HEK293 (cell line): ENCODE data around the gene LMOD1.

Experiments used
- BCL11A ChIP-seq: fragments of 450-650 bp; formaldehyde crosslinking; IDR thresholded peaks from 2 replicates; pipeline ENCODE4 v1.5.1; 2016; ENCODE audit warnings: low read depth, missing biosample characterization, missing genetic modification characterization
- CTCF ChIP-seq: fragments of 450-650 bp; formaldehyde crosslinking; IDR thresholded peaks from 2 replicates; pipeline ENCODE4 v1.5.1; 2016; ENCODE audit warnings: missing biosample characterization, missing genetic modification characterization
- GLIS1 ChIP-seq: fragments of 450-650 bp; formaldehyde crosslinking; IDR thresholded peaks from 2 replicates; pipeline ENCODE4 v1.5.1; 2016; ENCODE audit warnings: missing biosample characterization, missing genetic modification characterization
- GLIS2 ChIP-seq: fragments of 450-650 bp; formaldehyde crosslinking; IDR thresholded peaks from 2 replicates; pipeline ENCODE4 v1.5.1; 2016; ENCODE audit warnings: missing biosample characterization, missing genetic modification characterization
- HIC1 ChIP-seq: fragments of 450-650 bp; formaldehyde crosslinking; IDR thresholded peaks from 2 replicates; pipeline ENCODE4 v1.5.1; 2016; ENCODE audit warnings: missing biosample characterization, missing genetic modification characterization
- KLF9 ChIP-seq: fragments of 450-650 bp; formaldehyde crosslinking; IDR thresholded peaks from 2 replicates; pipeline ENCODE4 v1.5.1; 2016; ENCODE audit warnings: missing biosample characterization, missing genetic modification characterization, low read depth
- PATZ1 ChIP-seq: fragments of 450-650 bp; formaldehyde crosslinking; IDR thresholded peaks from 2 replicates; pipeline ENCODE4 v1.5.1; 2016; ENCODE audit warnings: missing biosample characterization, missing genetic modification characterization
- PRDM10 ChIP-seq: fragments of 450-650 bp; formaldehyde crosslinking; IDR thresholded peaks from 2 replicates; pipeline ENCODE4 v1.5.1; 2016; ENCODE audit warnings: missing biosample characterization, missing genetic modification characterization
- RBAK ChIP-seq: fragments of 450-650 bp; formaldehyde crosslinking; IDR thresholded peaks from 2 replicates; pipeline ENCODE4 v1.5.1; 2016; ENCODE audit warnings: missing biosample characterization, missing genetic modification characterization
- SP2 ChIP-seq: fragments of 450-650 bp; formaldehyde crosslinking; IDR thresholded peaks from 2 replicates; pipeline ENCODE4 v1.5.1; 2016; ENCODE audit warnings: missing biosample characterization, missing genetic modification characterization
- TSHZ1 ChIP-seq: fragments of 450-650 bp; formaldehyde crosslinking; IDR thresholded peaks from 2 replicates; pipeline ENCODE4 v1.5.1; 2016; ENCODE audit warnings: missing biosample characterization, missing genetic modification characterization, borderline replicate concordance
- ZFHX2 ChIP-seq: fragments of 450-650 bp; formaldehyde crosslinking; conservative IDR thresholded peaks from 2 replicates; pipeline ENCODE4 v1.5.1; 2016; ENCODE audit warnings: missing biosample characterization, missing genetic modification characterization
- ZNF155 ChIP-seq: fragments of 450-650 bp; formaldehyde crosslinking; IDR thresholded peaks from 2 replicates; pipeline ENCODE4 v1.5.1; 2016; ENCODE audit warnings: missing biosample characterization, missing genetic modification characterization
- ZNF362 ChIP-seq: fragments of 450-650 bp; formaldehyde crosslinking; IDR thresholded peaks from 2 replicates; pipeline ENCODE4 v1.5.1; 2016; ENCODE audit warnings: missing biosample characterization, missing genetic modification characterization
- ZNF37A ChIP-seq: fragments of 450-650 bp; IDR thresholded peaks from 2 replicates; pipeline ENCODE4 v1.5.1; 2018; ENCODE audit warnings: missing biosample characterization, missing genetic modification characterization
- ZNF416 ChIP-seq: fragments of 450-650 bp; formaldehyde crosslinking; IDR thresholded peaks from 2 replicates; pipeline ENCODE4 v1.5.1; 2016; ENCODE audit warnings: missing biosample characterization, missing genetic modification characterization
- ZNF449 ChIP-seq: fragments of 450-650 bp; formaldehyde crosslinking; IDR thresholded peaks from 2 replicates; pipeline ENCODE4 v1.5.1; 2017; ENCODE audit warnings: missing biosample characterization, mild to moderate bottlenecking, missing genetic modification characterization, moderate library complexity
- ZNF521 ChIP-seq: fragments of 450-650 bp; formaldehyde crosslinking; IDR thresholded peaks from 2 replicates; pipeline ENCODE4 v1.5.1; 2017; ENCODE audit warnings: missing biosample characterization, mild to moderate bottlenecking, missing genetic modification characterization
- ZNF555 ChIP-seq: fragments of 450-650 bp; formaldehyde crosslinking; conservative IDR thresholded peaks from 2 replicates; pipeline ENCODE4 v1.5.1; 2017; ENCODE audit warnings: missing biosample characterization, mild to moderate bottlenecking, missing genetic modification characterization, inconsistent platforms
- ZNF701 ChIP-seq: fragments of 450-650 bp; formaldehyde crosslinking; IDR thresholded peaks from 2 replicates; pipeline ENCODE4 v1.5.1; 2016; ENCODE audit warnings: missing biosample characterization, missing genetic modification characterization
- ZNF843 ChIP-seq: fragments of 450-650 bp; formaldehyde crosslinking; IDR thresholded peaks from 2 replicates; pipeline ENCODE4 v1.5.1; 2016; ENCODE audit warnings: missing biosample characterization, missing genetic modification characterization
- ZSCAN30 ChIP-seq: fragments of 450-650 bp; IDR thresholded peaks from 2 replicates; pipeline ENCODE4 v1.5.1; 2018; ENCODE audit warnings: missing biosample characterization, mild to moderate bottlenecking, missing genetic modification characterization, moderate library complexity

LMOD1 gene

GRCh38 chr1:201888282-201889089 is 57.9 kb downstream of the LMOD1 start, which contains the start of gene SHISA4 (continued):
- TF ChIP-seq TSHZ1 (tag by site-specific recombination) (no peak), KLF9 (tag by site-specific recombination) (0 out of 2 replicates have a peak, but pooled peaks have one; percentile 40), ZNF155 (no peak), PRDM10 (tag by site-specific recombination) (peak; percentile 78), RBAK (tag by site-specific recombination) (no peak), GLIS2 (tag by site-specific recombination) (peak; percentile 67), ZNF843 (tag by site-specific recombination) (no peak), ZNF701 (tag by site-specific recombination) (no peak), GLIS1 (tag by site-specific recombination) (0 out of 2 replicates have a peak, but pooled peaks have one; percentile 11), BCL11A (no peak), ZNF362 (tag by site-specific recombination) (no peak), ZNF416 (tag by site-specific recombination) (no peak), ZNF449 (tag by site-specific recombination) (peak; percentile 87), ZFHX2 (peak; percentile 96), CTCF (tag by site-specific recombination) (no peak), ZNF521 (no peak), HIC1 (tag by site-specific recombination) (peak; percentile 91), PATZ1 (tag by site-specific recombination) (0 out of 2 replicates have a peak, but pooled peaks have one; percentile 10), ZNF37A (tag by site-specific recombination) (no peak), ZSCAN30 (tag by site-specific recombination) (0 out of 2 replicates have a peak, but pooled peaks have one; percentile 42), SP2 (tag by site-specific recombination) (peak; percentile 73), ZNF555 (tag by site-specific recombination) (no peak)
